Neural cell (in vitro differentiated cells): ENCODE data around the gene ZNF804B. TPM values are rescaled to one million over a fixed set of nuclear protein-coding genes. Genes with fewer than 3 reads are reported as not detected.

ENCODE experiments used
- H2AFZ ChIP-seq: fragments of 200-600, 300-800 bp; sonication (generic), shearing (Covaris generic); 2 replicates; pipeline ENCODE4 v1.6.0; 2014; ENCODE audit warnings: low read depth, mild to moderate bottlenecking, antibody characterized with exemption, low read length, moderate library complexity
- H3F3A ChIP-seq: fragments of 200-600 bp; shearing (Covaris generic); 2 replicates; pipeline ENCODE4 v1.6.1; 2016; ENCODE audit warnings: mild to moderate bottlenecking, moderate library complexity, mixed read lengths, antibody characterized with exemption, low read length; ENCODE audit not compliant: insufficient read depth, poor library complexity, severe bottlenecking
- H3K27ac ChIP-seq: fragments of 200-600, 300-800 bp; sonication (generic), shearing (Covaris generic); 2 replicates; pipeline ENCODE4 v1.5.1; 2014; ENCODE audit warnings: mild to moderate bottlenecking, low read length, moderate library complexity
- H3K27me3 ChIP-seq: fragments of 300-800, 200-600 bp; sonication (generic), shearing (Covaris generic); 2 replicates; pipeline ENCODE4 v1.6.0; 2014; ENCODE audit warnings: mild to moderate bottlenecking, low read depth, low read length, moderate library complexity; ENCODE audit not compliant: insufficient read depth
- H3K36me3 ChIP-seq: fragments of 300-800, 200-600 bp; sonication (generic), shearing (Covaris generic); 2 replicates; pipeline ENCODE4 v1.5.1; 2014; ENCODE audit warnings: mild to moderate bottlenecking, antibody characterized with exemption, low read length, moderate library complexity; ENCODE audit not compliant: insufficient read depth
- H3K4me2 ChIP-seq: fragments of 300-800, 200-600 bp; sonication (generic), shearing (Covaris generic); 2 replicates; pipeline ENCODE4 v1.6.0; 2014; ENCODE audit warnings: mild to moderate bottlenecking, low read length
- H3K4me3 ChIP-seq: fragments of 300-800, 200-600 bp; sonication (generic), shearing (Covaris generic); 2 replicates; pipeline ENCODE4 v1.5.1; 2014; ENCODE audit warnings: mild to moderate bottlenecking, low read length, moderate library complexity
- H3K79me2 ChIP-seq: fragments of 200-600 bp; shearing (Covaris generic); replicated peaks from 2 replicates; pipeline ENCODE4 v1.6.0; 2014; ENCODE audit warnings: mild to moderate bottlenecking, low read length, moderate library complexity; ENCODE audit not compliant: insufficient read depth
- H3K9ac ChIP-seq: fragments of 300-800, 200-600 bp; sonication (generic), shearing (Covaris generic); 2 replicates; pipeline ENCODE4 v1.6.1; 2016; ENCODE audit warnings: mild to moderate bottlenecking, low read length, mixed read lengths
- H3K9me2 ChIP-seq: fragments of 200-600 bp; shearing (Covaris generic); 2 replicates; pipeline ENCODE4 v1.6.1; 2016; ENCODE audit warnings: mild to moderate bottlenecking, low read length, mixed read lengths; ENCODE audit not compliant: insufficient read depth
- H3K9me3 ChIP-seq: fragments of 200-600, 300-800 bp; sonication (generic), shearing (Covaris generic); 2 replicates; pipeline ENCODE4 v1.6.1; 2016; ENCODE audit warnings: mild to moderate bottlenecking, mixed run types, low read length, moderate library complexity, mixed read lengths
- H4K20me1 ChIP-seq: fragments of 200-600 bp; shearing (Covaris generic); 2 replicates; pipeline ENCODE4 v1.6.1; 2016; ENCODE audit warnings: mild to moderate bottlenecking, mixed run types; ENCODE audit not compliant: insufficient read depth
- EP300 ChIP-seq: fragments of 450-650 bp; conservative IDR thresholded peaks from 2 replicates; pipeline ENCODE4 v1.6.1; 2014; ENCODE audit warnings: antibody characterized with exemption, mild to moderate bottlenecking, moderate library complexity; ENCODE audit not compliant: poor library complexity, severe bottlenecking
- EZH2 ChIP-seq: fragments of 200-600, 300-800 bp; shearing (Covaris generic), sonication (generic); IDR thresholded peaks from 2 replicates; pipeline ENCODE4 v1.6.1; 2014; ENCODE audit warnings: antibody characterized with exemption, low read length, borderline replicate concordance, mild to moderate bottlenecking; ENCODE audit not compliant: insufficient read depth, poor library complexity, severe bottlenecking
- MXI1 ChIP-seq: fragments of 450-650 bp; conservative IDR thresholded peaks from 2 replicates; pipeline ENCODE4 v1.6.1; 2014; ENCODE audit warnings: antibody characterized with exemption, mild to moderate bottlenecking; ENCODE audit not compliant: poor library complexity, severe bottlenecking
- POLR2AphosphoS5 ChIP-seq: IDR thresholded peaks from 2 replicates; pipeline ENCODE4 v1.6.1; 2012
- RAD21 ChIP-seq: fragments of 450-650 bp; conservative IDR thresholded peaks from 2 replicates; pipeline ENCODE4 v1.6.1; 2014; ENCODE audit warnings: antibody characterized with exemption, mild to moderate bottlenecking, moderate library complexity
- REST ChIP-seq: IDR thresholded peaks from 2 replicates; pipeline ENCODE4 v1.6.1; 2012; ENCODE audit warnings: borderline replicate concordance
- SMC3 ChIP-seq: fragments of 450-650 bp; conservative IDR thresholded peaks from 2 replicates; pipeline ENCODE4 v1.6.1; 2014; ENCODE audit warnings: antibody characterized with exemption, mild to moderate bottlenecking, moderate library complexity; ENCODE audit not compliant: poor library complexity
- TAF1 ChIP-seq: IDR thresholded peaks from 2 replicates; pipeline ENCODE4 v1.6.1; 2012; ENCODE audit warnings: low read depth
- polyA plus RNA-seq: library from polyadenylated mRNA; depleted of rRNA; stranded (reverse); fragments of >200 nt; gene quantifications from 2 replicates; pipeline ENCODE4 v1.2.3, GENCODE V29; 2014
- TF ChIP-seq, protein P1 (sequence below): fragments of 450-650 bp; IDR thresholded peaks from 2 replicates; pipeline ENCODE4 v1.5.1; 2014; ENCODE audit warnings: antibody characterized with exemption, mild to moderate bottlenecking, moderate library complexity; ENCODE audit not compliant: poor library complexity, severe bottlenecking

Gene ZNF804B
- polyA plus RNA-seq, 1 donor from 2014 or later = 0.37 TPM

DNA sequence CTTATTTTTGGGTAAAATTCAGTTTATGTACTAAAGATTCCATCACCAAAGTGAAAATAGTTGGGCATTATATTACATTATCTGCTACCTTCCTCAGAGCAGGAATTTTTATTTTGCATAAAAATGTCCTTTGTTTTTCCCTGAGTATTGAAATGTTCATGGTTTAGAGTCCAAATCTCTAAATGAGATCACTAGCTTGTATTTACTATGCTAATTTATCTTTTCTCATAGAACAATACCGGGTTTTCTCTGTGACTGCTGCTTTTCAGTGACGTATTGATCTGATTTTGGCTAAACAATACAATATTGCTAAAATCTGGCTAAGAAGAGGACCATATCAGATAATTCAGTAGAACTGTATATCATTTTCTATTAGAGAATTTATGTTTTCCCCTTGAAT is 125.6 kb downstream of the ZNF804B start:
- no peak for TF ChIP-seq EZH2
- no peak for TF ChIP-seq MXI1
- TF ChIP-seq, protein P1, sequence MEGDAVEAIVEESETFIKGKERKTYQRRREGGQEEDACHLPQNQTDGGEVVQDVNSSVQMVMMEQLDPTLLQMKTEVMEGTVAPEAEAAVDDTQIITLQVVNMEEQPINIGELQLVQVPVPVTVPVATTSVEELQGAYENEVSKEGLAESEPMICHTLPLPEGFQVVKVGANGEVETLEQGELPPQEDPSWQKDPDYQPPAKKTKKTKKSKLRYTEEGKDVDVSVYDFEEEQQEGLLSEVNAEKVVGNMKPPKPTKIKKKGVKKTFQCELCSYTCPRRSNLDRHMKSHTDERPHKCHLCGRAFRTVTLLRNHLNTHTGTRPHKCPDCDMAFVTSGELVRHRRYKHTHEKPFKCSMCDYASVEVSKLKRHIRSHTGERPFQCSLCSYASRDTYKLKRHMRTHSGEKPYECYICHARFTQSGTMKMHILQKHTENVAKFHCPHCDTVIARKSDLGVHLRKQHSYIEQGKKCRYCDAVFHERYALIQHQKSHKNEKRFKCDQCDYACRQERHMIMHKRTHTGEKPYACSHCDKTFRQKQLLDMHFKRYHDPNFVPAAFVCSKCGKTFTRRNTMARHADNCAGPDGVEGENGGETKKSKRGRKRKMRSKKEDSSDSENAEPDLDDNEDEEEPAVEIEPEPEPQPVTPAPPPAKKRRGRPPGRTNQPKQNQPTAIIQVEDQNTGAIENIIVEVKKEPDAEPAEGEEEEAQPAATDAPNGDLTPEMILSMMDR = no peak
- H3K9me3 ChIP-seq = no peaks in the 10 kb centered on the region
- no peak overlapping the region for H3K27ac ChIP-seq

DNA sequence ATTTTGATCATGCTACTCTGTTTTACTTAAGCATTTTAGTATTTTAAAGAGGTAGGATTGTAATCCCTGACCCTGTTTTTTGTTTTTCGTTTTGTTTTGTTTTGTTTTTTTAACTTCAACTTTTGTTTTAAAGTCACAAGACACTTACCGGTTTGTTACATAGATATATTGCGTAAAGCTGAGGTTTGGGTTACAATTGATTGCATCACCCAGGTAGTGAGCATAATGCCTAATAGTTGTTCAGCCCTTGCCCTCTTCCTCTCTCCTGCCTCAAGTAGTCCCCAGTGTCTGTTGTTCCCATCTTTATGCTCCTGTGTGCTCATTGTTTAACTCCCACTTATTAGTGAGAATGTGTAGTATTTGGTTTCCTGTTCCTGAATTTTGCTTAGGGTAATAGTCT is 129.2 kb downstream of the ZNF804B start:
- H3K79me2 ChIP-seq = no peaks in the 10 kb centered on the region
- H3K36me3 ChIP-seq = no peaks in the 10 kb centered on the region
- H3K9me2 ChIP-seq = no peaks in the 10 kb centered on the region
- no peak overlapping the region for H3K4me3 ChIP-seq
- H3K27me3 ChIP-seq = no peaks in the 10 kb centered on the region
- no peaks in the 10 kb centered on the region for H4K20me1 ChIP-seq
- TF ChIP-seq SMC3 (no peak), MXI1 (no peak), TAF1 (no peak), EP300 (no peak), EZH2 (no peak), POLR2AphosphoS5 (no peak), REST (no peak), RAD21 (no peak)
- TF ChIP-seq, protein P1 = no peak
- H2AFZ ChIP-seq = no peak overlapping the region
- no peak overlapping the region for H3K27ac ChIP-seq
- no peak overlapping the region for H3K4me2 ChIP-seq
- H3K9ac ChIP-seq = no peak overlapping the region
- no peaks in the 10 kb centered on the region for H3K9me3 ChIP-seq
- H3F3A ChIP-seq = no peaks in the 10 kb centered on the region

More for the DNA sequence above, 125.6 kb downstream of the ZNF804B start:
- Histone ChIP-seq H3K4me2 (no peak overlapping the region), H3K9ac (no peak overlapping the region), H3K4me3 (no peak overlapping the region), H3K9me2 (no peaks in the 10 kb centered on the region), H3K36me3 (no peaks in the 10 kb centered on the region), H3K79me2 (no peaks in the 10 kb centered on the region), H3F3A (no peaks in the 10 kb centered on the region), H3K27me3 (no peaks in the 10 kb centered on the region), H2AFZ (no peak overlapping the region), H4K20me1 (no peaks in the 10 kb centered on the region)
